Stimulated activated CD4-positive, alpha-beta T cell treated with anti-CD3 and anti-CD28 coated beads, Interleukin-15, amount 100 ng/mL, for 24 hours (primary cell): ENCODE measurements around the gene SLC1A7.

Source experiments
- DNase-seq: peaks from one replicate; pipeline ENCODE4 v3.0.0-alpha.2; 2020

The SLC1A7 gene

GRCh38 chr1:53049574-53049967 is 92.9 kb downstream of the SLC1A7 start:
- DNase-seq = no peak

- no peak for DNase-seq
Measured at GRCh38 chr1:53048960-53049573, 93.4 kb downstream of the SLC1A7 start.

- DNase-seq = no peak
Measured at GRCh38 chr1:53047737-53048736, 94.4 kb downstream of the SLC1A7 start.

GRCh38 chr1:53046930-53047329 is 95.5 kb downstream of the SLC1A7 start:
- no peak for DNase-seq

- DNase-seq = no peak
Measured at GRCh38 chr1:53044926-53045325, 97.5 kb downstream of the SLC1A7 start.

- DNase-seq = no peak
Measured at GRCh38 chr1:53043271-53043670, 99.2 kb downstream of the SLC1A7 start.

GRCh38 chr1:53038566-53038965 is 103.9 kb downstream of the SLC1A7 start:
- no peak for DNase-seq
